ENCODE measurements around the gene CLDND2. TPM values are rescaled to one million over a fixed set of nuclear protein-coding genes. Genes with fewer than 3 reads are reported as not detected.

Gene CLDND2
- polyA plus RNA-seq, 1 of the 3 experiments (the other 2 are of a cell fraction) = 0.26 TPM

GRCh38 chr19:51351266-51351990 is 17.4 kb downstream of the CLDND2 start:
- Histone ChIP-seq H3K4me1 (ENCODE audit: control insufficient read depth in 1 of 2, insufficient read depth in 2 of 2, low read depth in 1 of 2, low read length in 1 of 2) (no peaks in the 10 kb centered on the region; a peak in 1 of 4 replicates), H3F3A (replicated peaks; ENCODE audit: insufficient read depth) (no peaks in the 10 kb centered on the region), H3K27me3 (ENCODE audit: insufficient read depth) (no peaks in the 10 kb centered on the region), H3K36me3 (replicated peaks in 1 of 2; ENCODE audit: control insufficient read depth in 1 of 2, insufficient read depth in 2 of 2, low read length in 1 of 2) (no peaks in the 10 kb centered on the region), H3K4me3 (ENCODE audit: low read depth in 2 of 2, low read length in 1 of 2) (no peak overlapping the region), H3K4me2 (no peak overlapping the region), H3K27ac (ENCODE audit: low read depth in 2 of 2, low read length in 1 of 2) (no peak overlapping the region), H3K79me2 (ENCODE audit: insufficient read depth) (no peaks in the 10 kb centered on the region), H3K9ac (no peak overlapping the region), H2AFZ (ENCODE audit: low read depth) (no peak overlapping the region), H3K9me3 (no peaks in the 10 kb centered on the region), H4K20me1 (ENCODE audit: insufficient read depth) (no peaks in the 10 kb centered on the region), H3K9me2 (no peaks in the 10 kb centered on the region)
- no peak for DNase-seq
- ChIA-PET CTCF (interaction anchor here (0.9 to 1.4 kb wide), 4 partner anchors 10 to 46 kb away, joined by 3 to 4 read pairs (median 4); partner anchors contain the start of gene VSIG10L), POLR2A (no interaction called here)
- no peak for TF ChIP-seq CHD2 (IDR thresholded peaks at IDR 0.05; ENCODE audit: low read length, partially characterized antibody)
- no peak for TF ChIP-seq RAD21 (IDR thresholded peaks at IDR 0.05; ENCODE audit: low read length)
- no peak for TF ChIP-seq SIN3A (IDR thresholded peaks at IDR 0.05; ENCODE audit: borderline replicate concordance, low read depth, low read length)
- no peak for TF ChIP-seq SMC3 (IDR thresholded peaks at IDR 0.05; ENCODE audit: low read depth, low read length)
- no peak for TF ChIP-seq RXRA (IDR thresholded peaks at IDR 0.05; ENCODE audit: borderline replicate concordance, low read depth)
- no peak for TF ChIP-seq REST (IDR thresholded peaks at IDR 0.05; ENCODE audit: low read depth, low read length)
- no peak for TF ChIP-seq MXI1 (IDR thresholded peaks at IDR 0.05; ENCODE audit: low read depth, low read length)
- TF ChIP-seq EZH2phosphoT487 (IDR thresholded peaks at IDR 0.05; ENCODE audit: borderline replicate concordance, low read depth) = no peak
- no peak for TF ChIP-seq RFX5 (IDR thresholded peaks at IDR 0.05; ENCODE audit: low read length)
- TF ChIP-seq YY1 (IDR thresholded peaks at IDR 0.05; ENCODE audit: low read depth) = no peak
- no peak for TF ChIP-seq PBX3 (IDR thresholded peaks at IDR 0.05)
- WGBS (ENCODE audit: low lambda C conversion rate) = 94% methylated on average over 11 of the region's 11 CpGs
